Lower lobe of right lung (tissue), 2 donors: ENCODE results near the gene COL20A1. TPM values are rescaled to one million over a fixed set of nuclear protein-coding genes. Genes with fewer than 3 reads are reported as not detected.
A peak's percentile ranks its signal among the peaks of the same experiment; 100 is the strongest.

ENCODE experiments used
- ATAC-seq, 2 donors: fragments of 200-7000 bp; cut with Tn5 transposase; one replicate each; pipeline ENCODE4 v1.9.1; 2020 to 2022; ENCODE audit warnings: mild to moderate bottlenecking in 2 of 2, moderate library complexity in 2 of 2
- DNase-seq: peaks from one replicate; pipeline ENCODE4 v3.0.0-alpha.2; 2020
- H3K27ac ChIP-seq: fragments of 200-600 bp; one replicate; pipeline ENCODE4 v1.8.0; 2022
- H3K27me3 ChIP-seq: fragments of 200-600 bp; one replicate; pipeline ENCODE4 v1.8.0; 2022; ENCODE audit warnings: low read depth
- H3K36me3 ChIP-seq: fragments of 200-600 bp; one replicate; pipeline ENCODE4 v1.8.0; 2022; ENCODE audit warnings: mild to moderate bottlenecking
- H3K4me1 ChIP-seq: fragments of 200-600 bp; one replicate; pipeline ENCODE4 v1.8.0; 2022
- H3K4me3 ChIP-seq: fragments of 200-600 bp; one replicate; pipeline ENCODE4 v1.8.0; 2022; ENCODE audit warnings: mild to moderate bottlenecking
- H3K9me3 ChIP-seq: fragments of 200-600 bp; one replicate; pipeline ENCODE4 v1.8.0; 2022
- intact Hi-C: fragments of 100-400 bp; cut with DNase I; formaldehyde crosslinking; loops from one replicate; pipeline ENCODE4 v1.11.0; 2022
- total RNA-seq: library from RNA; stranded (reverse); fragmentation: NEBNext Ultra II Directional; extraction: Animal tissue kit (Norgen Biotek cat#: 25700); gene quantifications from one replicate; pipeline ENCODE4 v1.2.1, GENCODE V29; 2021
- TF ChIP-seq, protein P1 (sequence below): fragments of 200-600 bp; IDR thresholded peaks from one replicate; pipeline ENCODE4 v1.8.0; 2022; ENCODE audit warnings: antibody characterized with exemption, mild to moderate bottlenecking
- donor health status: DM: no; HTN: yes; CAD: no; lungs with severe emphysema.

The COL20A1 gene
- total RNA-seq, 1 donor from 2014 or later = not detected

DNA sequence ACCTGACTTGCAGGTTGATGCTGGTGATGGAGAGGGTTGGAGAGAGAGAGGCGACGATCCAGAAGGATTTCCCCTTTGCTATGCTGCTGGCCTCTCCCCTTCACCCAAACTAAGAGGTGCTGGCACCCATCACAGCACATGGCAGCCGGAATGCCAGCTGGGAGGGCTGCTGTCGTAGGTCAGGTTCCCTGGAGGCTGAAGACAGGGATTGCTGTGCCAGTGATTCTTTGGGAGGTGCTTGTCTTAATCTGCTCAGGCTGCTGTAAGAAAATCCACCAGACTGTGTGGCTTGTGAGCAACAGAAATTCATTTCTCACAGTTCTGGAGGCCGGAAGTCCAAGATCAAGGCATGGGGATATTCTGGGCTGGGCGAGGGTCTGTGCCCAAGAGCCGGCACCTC lies 24.7 kb upstream of the COL20A1 start:
- DNase-seq = no peak
- no peak for ATAC-seq
- Histone ChIP-seq H3K36me3 (no peaks in the 10 kb centered on the region), H3K27ac (no peak overlapping the region), H3K9me3 (no peaks in the 10 kb centered on the region), H3K27me3 (peaks cover 21% of the 10 kb centered on the region), H3K4me3 (no peak overlapping the region), H3K4me1 (peaks cover 6% of the 10 kb centered on the region)
- intact Hi-C loops = no loop called here
- TF ChIP-seq, protein P1, sequence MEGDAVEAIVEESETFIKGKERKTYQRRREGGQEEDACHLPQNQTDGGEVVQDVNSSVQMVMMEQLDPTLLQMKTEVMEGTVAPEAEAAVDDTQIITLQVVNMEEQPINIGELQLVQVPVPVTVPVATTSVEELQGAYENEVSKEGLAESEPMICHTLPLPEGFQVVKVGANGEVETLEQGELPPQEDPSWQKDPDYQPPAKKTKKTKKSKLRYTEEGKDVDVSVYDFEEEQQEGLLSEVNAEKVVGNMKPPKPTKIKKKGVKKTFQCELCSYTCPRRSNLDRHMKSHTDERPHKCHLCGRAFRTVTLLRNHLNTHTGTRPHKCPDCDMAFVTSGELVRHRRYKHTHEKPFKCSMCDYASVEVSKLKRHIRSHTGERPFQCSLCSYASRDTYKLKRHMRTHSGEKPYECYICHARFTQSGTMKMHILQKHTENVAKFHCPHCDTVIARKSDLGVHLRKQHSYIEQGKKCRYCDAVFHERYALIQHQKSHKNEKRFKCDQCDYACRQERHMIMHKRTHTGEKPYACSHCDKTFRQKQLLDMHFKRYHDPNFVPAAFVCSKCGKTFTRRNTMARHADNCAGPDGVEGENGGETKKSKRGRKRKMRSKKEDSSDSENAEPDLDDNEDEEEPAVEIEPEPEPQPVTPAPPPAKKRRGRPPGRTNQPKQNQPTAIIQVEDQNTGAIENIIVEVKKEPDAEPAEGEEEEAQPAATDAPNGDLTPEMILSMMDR = no peak

DNA sequence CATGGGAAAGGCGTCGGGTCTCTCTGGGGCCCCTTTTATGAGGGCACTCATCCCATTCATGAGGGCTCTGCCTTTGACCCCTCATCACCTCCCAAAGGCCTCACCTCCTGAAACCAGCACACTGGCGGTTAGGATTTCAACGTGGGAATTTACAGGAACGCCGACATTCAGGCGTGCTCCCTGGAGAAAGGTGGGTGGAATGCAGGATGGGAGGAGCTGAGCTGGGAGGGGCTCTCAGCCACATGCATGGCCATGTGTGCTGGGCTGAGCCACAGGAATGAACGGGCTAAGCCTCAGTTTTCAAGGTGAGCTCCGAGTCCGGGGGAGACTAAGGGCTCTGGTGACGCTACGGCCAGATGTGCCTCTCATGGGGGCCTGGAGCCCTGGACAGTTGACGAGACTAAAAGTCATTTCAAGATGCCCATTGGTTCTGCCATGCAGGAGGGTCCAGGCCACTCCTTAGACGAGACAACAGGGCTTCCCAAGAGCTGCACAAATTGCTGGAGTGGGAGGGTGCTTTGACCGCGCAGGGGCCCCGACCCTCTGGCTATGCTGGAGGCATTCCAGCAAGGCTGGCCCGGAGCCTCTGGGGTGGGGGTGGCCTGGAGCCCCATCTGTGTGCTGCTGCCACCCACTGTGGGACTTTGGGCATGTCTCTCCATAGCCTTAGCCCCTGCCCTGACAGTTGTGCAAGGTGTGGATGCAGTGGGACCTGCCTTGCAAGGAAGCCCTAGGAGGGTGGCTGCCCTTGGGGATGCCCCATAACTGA lies 24.1 kb upstream of the COL20A1 start:
- TF ChIP-seq, protein P1 = no peak
- no peaks in the 10 kb centered on the region for H3K36me3 ChIP-seq
- H3K4me3 ChIP-seq = no peak overlapping the region
- peaks cover 12% of the 10 kb centered on the region for H3K4me1 ChIP-seq
- DNase-seq (no peak), ATAC-seq (no peak)
- no peak overlapping the region for H3K27ac ChIP-seq
- peaks cover 20% of the 10 kb centered on the region for H3K27me3 ChIP-seq
- intact Hi-C loops = no loop called here
- no peaks in the 10 kb centered on the region for H3K9me3 ChIP-seq

DNA sequence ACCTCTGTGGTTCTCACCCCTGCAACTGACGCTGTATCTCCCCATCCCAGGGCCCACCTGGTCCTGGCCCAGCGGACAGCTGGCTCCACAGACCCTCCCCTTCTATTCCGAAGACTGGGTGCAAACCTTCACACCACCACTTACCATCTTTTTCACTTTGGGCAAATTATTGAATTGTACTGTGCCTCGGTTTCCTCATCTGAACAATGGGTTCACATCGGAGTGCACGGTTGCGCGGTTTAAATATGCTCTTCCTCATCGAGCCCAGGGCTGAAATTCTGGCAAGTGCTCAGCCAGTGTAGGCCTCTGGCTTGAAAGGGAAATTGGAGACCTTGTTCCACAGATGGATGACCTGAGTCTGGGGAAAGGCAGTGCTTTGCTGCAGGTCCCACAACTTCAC lies 23.3 kb upstream of the COL20A1 start:
- Histone ChIP-seq H3K9me3 (no peaks in the 10 kb centered on the region), H3K27me3 (peaks cover 15% of the 10 kb centered on the region), H3K36me3 (no peaks in the 10 kb centered on the region), H3K27ac (no peak overlapping the region), H3K4me3 (no peak overlapping the region), H3K4me1 (peaks cover 20% of the 10 kb centered on the region)
- DNase-seq = no peak
- no peak for ATAC-seq
- intact Hi-C loops = no loop called here
- TF ChIP-seq, protein P1 = no peak

DNA sequence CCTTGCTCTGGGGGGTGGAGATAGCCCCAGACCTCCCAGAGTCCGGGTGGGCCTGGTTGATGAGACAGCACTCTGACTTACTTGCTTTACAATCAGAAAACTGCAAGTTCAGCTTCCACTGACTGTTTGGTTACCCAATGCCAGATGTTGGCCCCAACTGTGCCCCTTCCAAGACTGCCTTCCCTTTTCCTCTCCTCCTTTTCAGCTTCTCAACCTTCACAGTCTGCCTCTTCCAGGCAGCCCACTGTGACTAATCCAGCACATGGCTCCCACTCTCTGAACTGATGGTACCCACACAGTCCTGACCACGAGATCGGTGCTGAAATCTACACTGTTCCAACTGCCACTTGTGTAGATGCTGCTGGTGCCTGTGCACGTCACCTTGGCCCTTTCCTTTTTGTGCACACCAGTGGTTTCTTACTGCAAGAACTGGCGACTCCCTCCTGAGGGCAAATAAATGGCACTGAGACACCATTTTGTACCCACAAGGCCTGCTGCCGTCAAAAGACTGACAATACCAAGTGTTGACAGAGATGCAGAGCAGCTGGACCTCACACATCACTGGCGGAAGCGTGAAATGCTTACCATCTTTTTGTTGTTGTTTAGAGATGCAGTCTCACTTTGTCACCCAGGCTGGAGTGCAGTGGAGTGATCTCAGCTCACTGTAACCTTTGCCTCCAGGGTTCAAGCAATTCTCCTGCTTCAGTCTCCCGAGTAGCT lies 22.2 kb upstream of the COL20A1 start:
- H3K4me1 ChIP-seq = peaks cover 27% of the 10 kb centered on the region
- peaks cover 15% of the 10 kb centered on the region for H3K27me3 ChIP-seq
- no peaks in the 10 kb centered on the region for H3K9me3 ChIP-seq
- no peak for ATAC-seq
- TF ChIP-seq, protein P1 = no peak
- H3K27ac ChIP-seq = no peak overlapping the region
- H3K4me3 ChIP-seq = no peak overlapping the region
- DNase-seq = no peak
- intact Hi-C loops = no loop called here
- H3K36me3 ChIP-seq = peaks cover 3% of the 10 kb centered on the region

DNA sequence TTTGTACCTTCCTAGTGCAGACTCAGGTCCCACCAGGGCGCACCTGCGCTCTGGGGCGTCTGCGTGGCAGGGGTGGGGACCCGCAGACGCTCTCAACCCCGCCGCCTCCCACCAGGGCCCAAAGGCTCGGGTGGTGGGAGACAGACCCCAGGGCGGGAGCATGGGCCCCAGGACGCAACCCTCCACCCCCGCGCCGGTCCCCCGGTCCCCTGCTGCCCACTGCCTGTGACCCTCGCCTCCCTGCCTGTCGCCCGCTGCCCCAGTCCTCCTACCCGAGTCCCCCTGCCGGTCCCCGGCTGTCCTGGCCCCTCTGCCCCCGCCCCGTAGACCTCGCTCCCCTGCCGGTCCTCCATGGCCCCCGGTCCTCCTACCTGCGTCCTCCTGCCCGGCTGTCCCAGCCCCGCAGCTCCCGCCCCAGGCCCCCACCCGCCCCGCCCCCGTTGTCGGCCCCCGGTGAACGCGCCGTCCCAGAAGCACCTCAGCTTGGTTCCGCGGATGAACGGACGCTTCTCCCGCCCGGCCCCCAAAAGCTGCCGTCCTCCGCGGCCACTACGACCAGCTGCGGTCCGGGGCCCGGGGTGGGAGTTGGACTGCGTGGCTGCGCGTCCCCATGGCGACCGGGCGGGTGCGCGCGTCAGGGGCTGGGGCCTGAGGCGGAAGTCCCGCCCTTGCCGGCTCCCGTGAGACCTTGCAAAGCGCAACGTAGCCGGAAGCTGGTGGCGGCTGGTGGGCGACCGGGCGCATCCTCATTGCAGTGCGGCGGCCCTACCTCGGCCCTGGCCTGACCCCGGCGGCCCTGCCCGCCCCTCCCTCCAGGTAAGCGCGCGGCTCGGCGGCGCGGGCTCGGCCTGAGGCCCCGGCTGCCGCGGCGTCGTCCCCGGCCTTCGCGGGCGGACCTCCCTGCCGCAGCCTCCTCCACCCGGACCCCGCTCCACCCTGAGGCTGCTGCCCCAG lies 20.6 kb upstream of the COL20A1 start, which contains the start of gene ARFGAP1:
TSS of gene ARFGAP1 (plus strand) at position 709 of the 954 bp plus-strand sequence. CDS start 2,768 bp downstream, outside the sequence.
- peaks cover 19% of the 10 kb centered on the region for H3K36me3 ChIP-seq
- DNase-seq (peak; percentile 95), ATAC-seq (peak; percentile 96 to 98)
- H3K4me1 ChIP-seq = peaks cover 27% of the 10 kb centered on the region
- intact Hi-C loops = no loop called here
- H3K9me3 ChIP-seq = no peaks in the 10 kb centered on the region
- peak within 1 kb of the TSS; percentile 82 for H3K27ac ChIP-seq
- peaks cover 8% of the 10 kb centered on the region for H3K27me3 ChIP-seq
- TF ChIP-seq, protein P1 = no peak
- peak within 1 kb of the TSS; percentile 83 for H3K4me3 ChIP-seq
